GM21367 (cell line): ENCODE data around the gene OR10A7.
A peak's percentile ranks its signal among the peaks of the same experiment; 100 is the strongest.
"Not testable (repeated sequence)": the region's sequence is repeated elsewhere in the genome, so short reads cannot be mapped to it uniquely, and the experiment has no call there.

Experiments used
- ATAC-seq: cut with Tn5 transposase; IDR thresholded peaks from one replicate; pipeline ENCODE4 v1.9.1; 2021; ENCODE audit not compliant: unreplicated experiment

The OR10A7 gene, protein sequence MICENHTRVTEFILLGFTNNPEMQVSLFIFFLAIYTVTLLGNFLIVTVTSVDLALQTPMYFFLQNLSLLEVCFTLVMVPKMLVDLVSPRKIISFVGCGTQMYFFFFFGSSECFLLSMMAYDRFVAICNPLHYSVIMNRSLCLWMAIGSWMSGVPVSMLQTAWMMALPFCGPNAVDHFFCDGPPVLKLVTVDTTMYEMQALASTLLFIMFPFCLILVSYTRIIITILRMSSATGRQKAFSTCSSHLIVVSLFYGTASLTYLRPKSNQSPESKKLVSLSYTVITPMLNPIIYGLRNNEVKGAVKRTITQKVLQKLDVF

DNA sequence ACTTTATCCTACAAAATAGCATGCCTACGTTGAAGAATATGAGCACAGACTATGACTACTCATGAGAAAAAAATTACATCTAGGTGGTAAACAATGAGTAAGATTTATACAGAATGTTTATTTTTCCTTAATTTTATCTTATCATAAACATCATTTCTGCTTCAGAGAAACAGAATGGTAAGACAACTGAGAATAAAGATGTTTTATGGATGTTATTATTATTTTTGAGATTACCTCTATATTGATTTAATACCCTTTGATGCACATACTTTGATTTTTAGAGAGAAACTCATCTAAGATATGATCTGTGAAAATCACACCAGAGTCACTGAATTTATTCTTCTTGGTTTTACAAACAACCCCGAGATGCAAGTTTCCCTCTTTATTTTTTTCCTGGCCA is at the start of gene OR10A7:
Gene OR10A7 (plus strand): TSS at position 301 of the 400 bp plus-strand sequence. CDS start 0 bp downstream, at position 301.
- ATAC-seq, result no peak

DNA sequence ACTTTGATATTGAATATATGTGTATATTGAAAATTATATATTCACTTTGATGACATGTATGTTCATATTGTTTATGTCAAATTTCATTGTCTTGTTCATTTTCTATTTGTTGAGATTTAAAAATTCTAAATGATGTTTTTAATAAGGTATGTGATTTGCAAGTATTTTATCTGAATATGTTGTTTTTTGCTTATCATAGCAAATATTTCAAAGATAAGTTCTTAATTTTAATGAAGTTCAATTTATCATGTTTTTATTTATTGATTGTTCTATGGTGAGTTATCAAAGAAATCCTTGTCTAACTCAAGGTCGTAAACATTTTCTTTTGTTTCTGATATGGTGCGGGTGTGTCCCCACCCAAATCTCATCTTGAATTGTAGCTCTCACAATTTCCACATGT is 49.4 kb upstream of the OR10A7 start:
- ATAC-seq, result no peak

DNA sequence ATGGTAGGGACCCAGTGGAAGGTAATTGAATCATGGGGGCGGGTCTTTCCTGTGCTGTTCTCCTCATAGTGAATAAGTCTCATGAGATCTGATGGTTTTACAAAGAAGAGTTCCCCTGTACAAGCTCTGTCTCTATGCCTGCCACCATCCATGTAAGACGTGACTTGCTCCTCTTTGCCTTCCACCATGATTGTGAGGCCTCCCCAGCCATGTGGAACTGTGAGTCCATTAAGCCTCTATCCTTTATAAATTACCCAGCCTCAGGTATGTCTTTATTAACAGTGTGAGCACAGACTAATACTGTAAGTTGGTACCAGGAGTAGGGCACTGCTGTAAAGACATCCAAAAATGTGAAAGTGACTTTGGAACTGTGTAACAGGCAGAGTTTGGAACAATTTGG is 49.0 kb upstream of the OR10A7 start:
- not testable (repeated sequence) for ATAC-seq

DNA sequence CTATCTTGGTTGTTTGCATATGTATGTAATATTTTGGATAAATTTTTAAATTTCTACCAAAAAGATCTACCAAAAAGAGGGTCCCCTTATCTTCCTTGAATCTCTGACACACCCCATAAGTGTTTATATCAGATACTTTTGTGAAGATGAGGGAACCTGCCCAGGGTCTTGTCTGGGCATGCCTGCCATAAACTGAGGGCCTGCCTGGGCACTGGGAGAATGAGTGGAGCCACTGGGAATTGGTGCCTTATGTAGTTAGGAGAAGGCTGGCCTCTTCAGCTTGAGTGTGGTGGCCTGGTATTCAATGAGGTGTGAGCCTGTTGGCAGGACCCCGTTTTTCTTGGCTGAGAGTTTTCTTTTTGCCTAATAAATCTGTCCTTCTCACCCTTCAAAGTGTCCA is 48.1 kb upstream of the OR10A7 start:
- ATAC-seq, result no peak

DNA sequence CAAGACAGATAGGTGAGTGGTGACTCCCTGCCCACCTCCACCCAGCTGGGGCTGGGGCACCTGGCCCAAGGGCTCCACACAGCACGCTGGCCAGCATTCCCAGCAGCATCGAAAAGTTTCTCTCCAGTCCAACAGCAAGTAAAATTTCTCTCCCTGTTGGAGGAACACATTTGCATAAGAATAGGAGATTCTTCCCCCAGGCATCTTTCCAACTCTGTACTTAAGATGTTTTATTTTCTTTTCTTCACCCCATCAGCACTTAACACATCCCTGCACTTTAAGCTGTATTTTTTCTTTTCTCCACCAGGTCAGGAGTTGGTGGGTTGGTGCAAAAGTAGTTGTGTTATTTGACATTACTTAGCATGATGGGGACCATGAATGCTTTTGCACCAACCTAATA is 47.4 kb upstream of the OR10A7 start:
- ATAC-seq, result no peak

DNA sequence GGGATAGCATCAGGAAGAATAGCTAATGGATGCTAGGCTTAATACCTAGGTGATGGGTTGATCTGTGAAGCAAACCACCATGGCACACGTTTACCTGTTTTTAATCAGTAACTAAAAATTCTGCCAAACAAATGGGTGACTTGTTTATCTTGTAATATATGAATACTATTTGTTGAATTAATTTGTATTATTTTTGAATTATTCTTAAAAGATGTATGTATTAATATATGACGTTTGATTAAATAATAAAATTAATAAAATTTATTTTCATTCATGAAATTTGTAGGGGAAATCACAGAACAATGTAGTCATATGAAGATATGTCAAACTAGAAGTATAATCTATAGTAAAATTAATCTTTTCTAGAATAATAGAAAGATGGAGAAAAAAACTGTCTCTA is 32.3 kb upstream of the OR10A7 start:
- ATAC-seq, result no peak

DNA sequence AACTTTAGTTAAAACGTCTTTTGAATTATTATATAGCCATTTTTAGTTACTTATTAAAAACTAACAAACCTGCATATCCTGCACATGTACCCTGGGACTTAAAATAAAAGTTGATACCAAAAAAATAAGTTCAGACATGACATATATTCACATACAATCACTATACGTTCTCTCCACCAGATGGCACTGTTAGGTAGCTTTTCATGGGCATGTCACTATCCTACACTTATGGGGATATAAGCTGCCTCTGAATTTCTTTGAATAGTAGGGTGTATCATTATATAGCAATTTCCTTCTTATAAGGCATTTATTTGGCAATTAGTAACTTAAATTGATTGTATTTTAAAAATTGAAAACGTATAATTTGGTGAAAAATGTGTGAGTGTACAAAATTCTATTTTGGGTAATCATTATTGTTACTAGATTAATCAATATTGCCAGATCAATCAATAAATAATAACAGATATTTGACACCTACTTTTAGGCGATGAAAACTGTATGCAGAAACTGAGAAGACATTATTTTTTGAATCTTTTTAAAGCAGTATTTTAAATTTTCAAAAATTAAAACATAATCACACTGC is 31.8 kb upstream of the OR10A7 start:
- peak; percentile 87 for ATAC-seq

DNA sequence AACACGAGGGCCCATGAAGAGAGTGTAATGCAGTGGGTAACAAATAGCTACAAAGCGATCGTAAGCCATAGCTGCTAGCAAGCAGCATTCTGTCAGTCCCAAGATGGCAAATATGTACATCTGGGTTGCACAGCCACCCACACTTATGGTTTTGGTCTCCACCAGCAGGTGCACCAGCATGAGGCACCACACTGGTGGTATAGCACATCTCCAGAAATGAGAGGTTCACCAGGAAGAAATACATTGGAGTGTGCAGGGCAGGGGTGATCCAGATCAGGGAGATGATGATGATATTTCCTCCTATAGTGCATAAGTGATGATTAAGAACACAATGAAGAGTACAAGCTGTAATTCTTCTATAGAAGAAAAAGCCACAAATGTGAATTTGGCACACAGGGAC is 26.4 kb upstream of the OR10A7 start:
- no peak for ATAC-seq

DNA sequence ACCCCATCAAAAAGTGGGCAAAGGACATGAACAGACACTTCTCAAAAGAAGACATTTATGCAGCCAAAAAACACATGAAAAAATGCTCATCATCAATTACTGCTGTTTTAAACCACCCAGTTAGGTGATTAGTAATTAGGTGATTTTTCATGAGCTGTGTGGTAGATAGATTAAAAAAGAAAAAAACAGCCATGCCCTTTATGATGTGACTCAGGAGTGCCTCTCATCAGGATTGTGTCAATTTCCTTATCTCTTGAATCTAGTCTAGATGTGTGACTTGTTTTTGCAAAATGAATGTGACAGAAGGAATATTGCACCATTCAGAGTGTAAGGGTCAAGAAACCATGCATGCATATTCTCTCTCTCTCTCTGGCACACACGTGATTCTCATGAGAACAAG is 5.7 kb downstream of the OR10A7 start:
- ATAC-seq, result no peak

DNA sequence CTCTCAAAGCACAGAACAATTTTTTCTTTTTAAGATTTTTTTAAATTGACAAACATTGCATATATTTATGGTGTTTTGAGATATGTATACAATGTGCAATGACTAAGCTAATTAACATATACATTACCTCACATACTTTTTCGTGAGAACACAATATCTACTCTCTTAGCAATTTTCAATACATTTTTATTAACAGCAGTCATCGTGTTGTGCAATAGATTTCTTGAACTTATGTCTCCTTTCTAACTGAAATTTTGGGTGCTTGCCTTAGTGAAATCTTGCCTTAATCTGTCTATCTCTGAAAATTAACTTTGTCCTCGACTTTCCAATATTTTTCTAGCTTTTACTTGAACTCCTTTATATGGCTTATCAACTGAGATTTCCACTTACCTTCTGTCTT is 6.8 kb downstream of the OR10A7 start:
- no peak for ATAC-seq

DNA sequence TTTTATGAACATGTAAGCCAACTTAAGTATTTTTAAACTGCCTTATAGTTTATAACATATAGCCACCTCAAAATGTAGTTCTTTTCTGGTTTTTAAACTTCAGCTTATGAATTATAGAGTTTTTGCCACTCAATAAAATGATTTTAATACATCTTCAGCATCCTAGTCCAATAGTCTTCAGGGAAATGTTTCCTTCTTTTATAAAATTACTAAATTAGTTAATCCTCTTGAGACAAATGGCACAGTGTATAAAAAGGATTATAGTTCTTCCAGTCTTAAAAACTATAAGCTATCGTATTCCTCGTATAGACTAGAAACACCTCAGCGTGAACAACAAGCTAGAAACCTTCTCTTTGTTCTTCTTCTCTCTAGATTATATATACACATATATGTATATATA is 23.5 kb downstream of the OR10A7 start, which contains the start of gene OR6C74:
Gene OR6C74 (plus strand): TSS at position 301 of the 400 bp plus-strand sequence. CDS start 2,679 bp downstream, outside the sequence.
- ATAC-seq, result no peak

DNA sequence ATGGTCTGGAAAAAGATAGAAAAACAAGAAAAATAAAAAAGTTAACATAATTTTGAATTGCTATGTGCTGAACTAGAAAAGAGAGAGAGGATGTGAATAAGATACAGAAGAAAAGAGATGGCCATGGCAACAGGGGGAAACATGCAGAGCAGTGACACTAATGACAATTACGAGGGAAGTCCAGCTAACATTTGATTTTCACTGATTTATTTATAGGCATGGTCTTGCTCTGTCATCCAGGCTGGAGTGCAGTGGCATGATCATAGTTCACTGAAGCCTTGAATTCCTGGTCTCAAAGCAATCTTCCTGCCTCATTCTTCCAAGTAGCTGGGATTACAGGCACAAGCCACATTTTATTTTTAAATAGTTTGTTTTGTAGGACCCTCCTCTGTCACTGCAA is 25.3 kb downstream of the OR10A7 start:
- no peak for ATAC-seq

DNA sequence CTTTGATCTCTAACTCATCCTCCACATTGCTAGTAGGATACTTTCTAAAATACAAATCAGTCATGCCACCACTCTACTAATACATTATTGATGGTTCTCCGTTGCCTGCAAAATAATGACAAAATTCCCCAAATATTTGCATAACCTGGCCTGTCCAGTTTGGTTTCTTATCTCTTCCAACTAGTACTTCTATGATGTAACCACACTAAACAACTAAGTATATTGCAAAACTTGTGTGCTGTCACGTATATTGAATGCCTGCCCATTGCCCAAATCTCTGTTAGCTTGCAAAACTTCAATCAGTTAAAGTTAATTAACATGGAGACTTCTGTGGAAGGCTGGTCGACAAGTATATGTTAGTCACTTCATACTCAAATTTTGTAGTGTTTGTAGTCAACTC is 30.1 kb downstream of the OR10A7 start:
- no peak for ATAC-seq

DNA sequence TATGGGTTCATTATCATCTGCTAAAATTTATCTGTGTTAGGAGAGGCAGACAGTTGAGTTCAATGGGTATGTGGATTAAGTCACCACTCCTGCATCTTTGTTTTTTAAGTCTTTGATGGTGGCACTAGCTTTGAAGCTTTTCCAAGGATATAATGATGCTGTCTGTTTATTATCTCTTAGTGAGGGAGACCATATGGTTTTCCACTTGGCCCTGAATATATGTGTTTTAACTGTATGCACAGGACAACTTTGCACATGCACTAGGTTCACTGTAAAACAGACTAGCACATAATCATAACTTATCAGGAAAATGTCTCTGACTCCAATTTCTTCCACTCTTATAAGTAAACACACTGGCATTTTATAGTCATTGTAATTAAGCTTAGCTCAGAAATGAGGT is 32.5 kb downstream of the OR10A7 start:
- no peak for ATAC-seq

DNA sequence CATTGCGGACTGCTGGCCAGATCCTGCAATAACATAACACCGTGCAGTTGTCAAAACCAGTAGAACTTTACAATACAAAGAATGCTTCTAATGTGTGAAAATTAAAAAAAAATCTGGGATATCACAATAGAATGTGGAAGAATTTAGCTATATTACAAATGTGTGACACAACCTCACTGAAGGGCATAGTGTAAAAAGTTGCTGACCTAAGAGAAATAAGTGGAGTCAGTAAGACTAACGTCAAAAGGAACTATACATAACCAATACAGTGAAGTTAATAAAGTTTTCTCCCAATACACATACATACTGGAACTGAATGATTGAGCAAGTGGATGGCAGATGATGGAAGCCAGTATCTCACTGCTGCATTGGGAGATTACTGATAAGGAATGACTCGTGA is 36.0 kb downstream of the OR10A7 start:
- no peak for ATAC-seq

DNA sequence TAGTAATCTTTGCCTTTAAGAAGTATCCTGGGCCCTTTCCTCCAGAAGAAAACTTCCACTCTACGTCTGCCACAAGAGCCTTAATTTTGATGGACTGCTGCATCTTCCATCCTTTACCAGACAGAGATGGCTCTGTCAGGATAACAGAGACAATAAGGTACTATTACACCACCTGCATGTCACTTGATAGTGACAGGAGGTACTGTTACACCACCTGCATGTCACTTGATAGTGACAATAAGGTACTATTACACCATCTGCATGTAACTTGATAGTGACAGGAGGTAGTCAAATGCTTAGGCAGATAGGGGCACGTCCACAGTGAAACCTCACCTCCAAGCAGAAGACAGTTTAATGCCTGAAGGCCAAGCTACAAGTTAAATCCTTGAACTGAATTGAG is 37.5 kb downstream of the OR10A7 start:
- no peak for ATAC-seq
